ENCODE results near the gene SLC31A1. TPM values are rescaled to one million over a fixed set of nuclear protein-coding genes. Genes with fewer than 3 reads are reported as not detected.
"Not testable (repeated sequence)": the region's sequence is repeated elsewhere in the genome, so short reads cannot be mapped to it uniquely, and the experiment has no call there.

The SLC31A1 gene
- total RNA-seq, 1 donor from 2014 or later = 11.4 TPM

- no peak for ATAC-seq
- DNase-seq = no peak
- intact Hi-C loops (cut with micrococcal nuclease) = no loop called here
Observed at GRCh38 chr9:113254991-113255390, 33.6 kb downstream of the SLC31A1 start.

- DNase-seq = no peak
- intact Hi-C loops (cut with micrococcal nuclease) = no loop called here
- no peak for ATAC-seq
Observed at GRCh38 chr9:113255438-113255837, 34.1 kb downstream of the SLC31A1 start.

GRCh38 chr9:113257863-113258262 lies 36.5 kb downstream of the SLC31A1 start:
- DNase-seq = no peak
- no peak for ATAC-seq
- intact Hi-C loops (cut with micrococcal nuclease) = no loop called here

DNA sequence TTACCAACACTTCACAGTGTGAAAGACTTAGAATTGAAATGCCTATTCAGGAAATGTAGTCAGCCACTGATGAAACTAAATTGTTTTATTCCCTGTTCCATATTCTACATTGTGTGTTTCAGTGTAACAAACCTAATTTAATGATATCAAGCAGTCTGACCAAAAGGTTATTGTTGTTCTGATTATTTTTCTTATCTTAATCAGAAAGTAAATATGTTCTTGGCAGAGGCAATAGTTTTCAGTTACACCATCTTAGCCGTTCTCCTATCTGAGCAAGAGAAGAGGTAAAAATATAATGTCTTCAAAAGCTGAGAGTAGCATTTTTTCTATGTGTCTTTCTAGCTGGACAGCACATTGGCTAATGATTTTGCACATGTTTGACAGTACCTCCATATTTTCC lies 36.9 kb downstream of the SLC31A1 start:
- DNase-seq = no peak
- intact Hi-C loops (cut with micrococcal nuclease) = no loop called here
- ATAC-seq = no peak

DNA sequence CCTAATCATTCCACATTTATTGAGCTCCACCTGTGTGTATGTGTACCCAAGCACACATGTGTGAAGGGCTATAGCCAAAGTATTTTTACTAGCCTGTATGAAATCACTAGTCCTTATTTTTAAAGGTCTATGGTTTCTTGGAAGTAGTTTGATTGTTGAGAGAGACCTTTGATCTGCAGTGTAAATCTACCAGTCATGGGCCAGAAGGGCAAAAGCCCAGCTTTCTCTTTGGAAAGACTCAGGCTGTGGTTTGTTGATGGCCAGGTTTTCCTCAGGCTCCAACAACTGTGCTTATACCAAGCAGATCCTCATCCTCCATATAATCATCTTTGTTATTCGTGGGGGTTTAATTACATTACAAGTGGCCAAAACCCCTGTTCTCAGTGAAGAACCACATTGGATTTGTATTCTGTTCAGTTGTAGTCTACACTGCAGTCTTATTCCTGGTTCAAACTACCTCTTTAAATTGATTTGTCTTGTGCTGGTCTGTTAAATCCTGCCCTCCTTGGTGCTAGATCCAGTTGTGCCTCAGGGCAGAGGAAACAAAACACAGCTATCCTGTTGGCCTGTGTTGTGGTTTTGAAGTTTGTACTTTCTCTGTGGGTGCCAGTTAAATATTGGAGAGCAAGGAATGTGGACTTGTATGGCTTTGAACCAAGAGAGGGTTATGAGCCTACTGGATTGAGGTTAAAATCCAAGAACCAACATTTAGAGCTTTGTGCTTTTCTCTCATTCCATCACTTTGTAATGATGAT lies 40.8 kb downstream of the SLC31A1 start:
- DNase-seq (no peak), ATAC-seq (no peak)
- intact Hi-C loops (cut with micrococcal nuclease) = no loop called here

- DNase-seq (no peak), ATAC-seq (no peak)
- intact Hi-C loops (cut with micrococcal nuclease) = no loop called here
Observed at GRCh38 chr9:113266174-113266573, 44.8 kb downstream of the SLC31A1 start.

- no peak for ATAC-seq
- intact Hi-C loops (cut with micrococcal nuclease) = no loop called here
- no peak for DNase-seq
Observed at GRCh38 chr9:113267911-113268566, 46.7 kb downstream of the SLC31A1 start.

DNA sequence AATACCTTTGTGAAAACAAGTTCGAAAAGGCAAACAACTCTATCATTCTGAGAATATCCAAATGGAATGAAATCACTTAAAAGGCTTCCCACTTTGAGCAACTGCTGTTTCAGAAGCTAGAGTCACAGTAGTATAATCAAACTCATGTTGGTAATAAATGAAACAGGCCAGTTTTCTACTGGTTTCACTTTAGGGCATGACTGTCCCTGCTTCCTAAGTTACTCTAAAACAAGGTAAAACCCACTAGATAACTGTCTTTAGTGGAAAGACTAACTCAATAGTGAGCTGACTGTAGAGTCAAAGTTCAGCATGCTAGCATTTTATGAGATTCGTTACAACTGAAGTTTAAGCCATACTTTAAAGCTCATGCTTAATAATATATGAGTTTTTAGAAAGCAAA lies 48.0 kb downstream of the SLC31A1 start:
- ATAC-seq (no peak), DNase-seq (no peak)
- intact Hi-C loops (cut with micrococcal nuclease) = no loop called here

- intact Hi-C loops (cut with micrococcal nuclease) = no loop called here
- ATAC-seq (no peak), DNase-seq (no peak)
Observed at GRCh38 chr9:113269871-113270270, 48.5 kb downstream of the SLC31A1 start.

- intact Hi-C loops (cut with micrococcal nuclease) = no loop called here
Observed at GRCh38 chr9:113274474-113275156, 53.3 kb downstream of the SLC31A1 start.

DNA sequence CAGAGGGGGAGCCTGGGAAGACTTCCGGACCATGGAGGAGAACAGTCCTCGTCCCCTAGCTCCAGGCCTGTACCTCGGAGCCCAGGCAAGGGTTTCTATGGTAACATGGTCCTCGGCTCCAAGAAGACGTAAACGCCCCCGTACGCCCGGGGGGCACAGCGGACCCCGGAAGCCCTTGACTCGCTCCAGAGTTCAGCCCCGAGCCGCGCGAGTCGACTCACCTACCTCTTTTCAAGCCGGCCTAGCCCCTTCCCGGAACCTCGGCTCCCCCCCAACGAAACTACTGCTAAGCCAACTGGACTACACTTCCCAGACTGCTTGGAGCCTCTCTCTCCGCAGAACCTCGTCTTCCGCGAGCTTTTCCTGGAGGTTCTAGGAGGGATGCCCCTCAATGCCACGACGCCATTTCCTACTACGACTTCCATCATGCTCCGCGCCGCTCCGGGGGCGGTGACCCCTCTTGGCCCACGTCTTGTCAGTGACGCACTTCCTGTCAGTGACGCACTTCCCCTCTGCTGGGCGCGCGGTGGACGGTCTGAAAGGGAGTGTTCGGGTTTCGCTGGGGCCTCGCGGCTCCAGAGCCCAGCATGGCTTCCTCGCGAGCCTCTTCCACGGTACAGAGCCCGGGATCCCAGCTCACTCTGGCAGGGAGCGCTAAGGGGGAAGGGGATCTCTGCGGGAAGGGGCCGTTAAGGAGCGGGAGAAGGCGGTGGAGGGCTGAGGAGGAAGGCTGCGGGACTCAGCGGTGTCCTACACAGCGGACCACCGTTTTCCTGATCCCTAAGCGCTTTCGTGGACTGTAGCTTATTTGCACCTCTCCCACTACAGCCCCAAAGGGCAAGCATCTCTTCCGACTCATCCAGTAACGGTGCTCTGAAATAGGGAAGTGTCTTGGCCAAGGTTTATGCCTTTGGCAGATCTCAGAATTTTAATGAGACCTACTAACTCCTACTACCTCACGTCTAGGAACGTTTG lies 54.1 kb downstream of the SLC31A1 start, which contains the start of the genes CDC26 and PRPF4:
Gene CDC26 (minus strand): TSS at position 416 of the 975 bp plus-strand sequence. CDS start 3,065 bp downstream, outside the sequence.
Gene PRPF4 (plus strand): TSS at position 502 of the 975 bp plus-strand sequence. CDS start 86 bp downstream, at position 588.
- DNase-seq (peak; percentile 96), ATAC-seq (peak; percentile 97)
- intact Hi-C loops (cut with micrococcal nuclease) = no loop called here

More at GRCh38 chr9:113274474-113275156, 53.3 kb downstream of the SLC31A1 start:
- DNase-seq = no peak
- ATAC-seq = peak; percentile 52

GRCh38 chr9:113278840-113279239 lies 57.5 kb downstream of the SLC31A1 start:
- DNase-seq (no peak), ATAC-seq (no peak)
- intact Hi-C loops (cut with micrococcal nuclease) = no loop called here

- no peak for DNase-seq
- intact Hi-C loops (cut with micrococcal nuclease) = no loop called here
- ATAC-seq = no peak
Observed at GRCh38 chr9:113281356-113281755, 60.0 kb downstream of the SLC31A1 start.

- DNase-seq = no peak
- peak; percentile 84 for ATAC-seq
- intact Hi-C loops (cut with micrococcal nuclease) = no loop called here
Observed at GRCh38 chr9:113289091-113289490, 67.7 kb downstream of the SLC31A1 start.

DNA sequence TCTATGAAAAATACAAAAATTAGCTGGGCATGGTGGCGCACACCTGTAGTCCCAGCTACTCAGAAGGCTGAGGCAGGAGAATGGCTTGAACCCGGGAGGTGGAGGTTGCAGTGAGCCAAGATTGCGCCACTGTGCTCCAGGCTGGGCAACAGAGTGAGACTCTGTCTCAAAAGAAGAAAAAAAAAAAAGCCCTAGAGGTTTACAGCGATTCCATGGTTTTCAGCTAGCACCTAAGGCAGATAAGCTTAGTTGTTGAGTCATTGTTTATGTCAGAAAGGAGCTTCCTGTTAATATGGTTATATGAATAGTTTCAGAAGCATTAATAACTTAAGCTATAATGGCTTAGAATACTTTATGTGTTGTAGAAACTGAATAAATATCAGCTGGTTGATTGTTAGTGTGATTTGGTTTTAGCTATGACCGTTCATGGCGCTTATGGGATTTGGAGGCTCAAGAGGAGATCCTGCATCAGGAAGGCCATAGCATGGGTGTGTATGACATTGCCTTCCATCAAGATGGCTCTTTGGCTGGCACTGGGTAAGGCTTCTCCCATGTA lies 68.8 kb downstream of the SLC31A1 start:
- intact Hi-C loops (cut with micrococcal nuclease) = no loop called here
- ATAC-seq (no peak), DNase-seq (no peak)

DNA sequence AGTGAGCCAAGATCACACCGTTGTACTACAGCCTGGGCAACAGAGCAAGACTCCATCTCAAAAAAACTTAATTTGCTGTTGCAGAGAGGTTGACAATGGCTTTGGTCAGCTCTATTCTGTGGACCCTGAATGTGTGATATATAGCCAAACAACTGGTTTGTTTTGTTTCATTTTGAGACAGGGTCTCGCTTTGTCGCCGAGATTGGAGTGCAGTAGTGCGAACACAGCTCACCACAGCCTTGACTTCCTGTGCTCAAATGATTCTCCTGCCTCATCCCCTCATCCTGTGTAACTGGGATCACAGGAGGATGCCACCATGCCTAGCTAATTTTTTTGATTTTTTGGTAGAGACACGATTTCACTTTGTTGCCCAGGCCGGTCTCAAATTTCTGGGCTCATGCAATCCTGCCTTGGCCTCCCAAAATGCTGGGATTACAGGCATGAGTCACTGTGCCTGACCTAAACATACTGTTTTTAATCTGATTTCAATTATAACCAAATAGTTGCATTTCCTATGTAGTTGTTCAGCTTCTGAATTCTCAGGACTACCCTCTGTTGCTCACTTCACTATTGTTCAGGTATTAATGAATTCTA lies 72.0 kb downstream of the SLC31A1 start:
- no peak for ATAC-seq
- DNase-seq = no peak
- intact Hi-C loops (cut with micrococcal nuclease) = no loop called here

GRCh38 chr9:113296247-113296646 lies 74.9 kb downstream of the SLC31A1 start:
- intact Hi-C loops (cut with micrococcal nuclease); ATAC-seq: not testable (repeated sequence)

More at GRCh38 chr9:113296247-113296646, 74.9 kb downstream of the SLC31A1 start:
- DNase-seq = not testable (repeated sequence)
